AG08396 (cell line): ENCODE results near the gene KIF26A.

Source experiments
- DNase-seq: peaks from one replicate; pipeline ENCODE4 v3.0.0; 2012; ENCODE audit warnings: low spot score, mixed read lengths

Gene KIF26A

GRCh38 chr14:104138098-104138717 is at the start of gene KIF26A:
KIF26A (plus strand) TSS chr14:104138587; CDS start chr14:104138723, 136 bp downstream.
- peak; percentile 67 for DNase-seq

GRCh38 chr14:104090071-104090748 is 48.2 kb upstream of the KIF26A start:
- DNase-seq: no peak

- no peak for DNase-seq
These were observed 47.1 kb upstream of the KIF26A start for GRCh38 chr14:104091061-104091926.

GRCh38 chr14:104091927-104092771 is 46.2 kb upstream of the KIF26A start:
- no peak for DNase-seq

GRCh38 chr14:104092931-104093365 is 45.4 kb upstream of the KIF26A start:
- DNase-seq: no peak

GRCh38 chr14:104093366-104094055 is 44.9 kb upstream of the KIF26A start:
- DNase-seq: no peak

GRCh38 chr14:104094056-104094708 is 44.2 kb upstream of the KIF26A start:
- no peak for DNase-seq

GRCh38 chr14:104094709-104095425 is 43.5 kb upstream of the KIF26A start:
- peak; percentile 91 for DNase-seq

- DNase-seq: no peak
These were observed 42.7 kb upstream of the KIF26A start for GRCh38 chr14:104095426-104096310.

- no peak for DNase-seq
These were observed 42.1 kb upstream of the KIF26A start for GRCh38 chr14:104096318-104096717.

- no peak for DNase-seq
These were observed 41.4 kb upstream of the KIF26A start for GRCh38 chr14:104096751-104097700.

- no peak for DNase-seq
These were observed 39.9 kb upstream of the KIF26A start for GRCh38 chr14:104098272-104099095.

GRCh38 chr14:104099096-104100041 is 39.0 kb upstream of the KIF26A start:
- DNase-seq: no peak

GRCh38 chr14:104100171-104101085 is 38.0 kb upstream of the KIF26A start:
- no peak for DNase-seq
